B cell (primary cell): Measurements from ENCODE around the gene VPS39. TPM values are rescaled to one million over a fixed set of nuclear protein-coding genes. Genes with fewer than 3 reads are reported as not detected.

ENCODE experiments used
- ATAC-seq: fragments of 200-7000 bp; cut with Tn5 transposase; one replicate; pipeline ENCODE4 v1.10.0; 2021; ENCODE audit warnings: low read depth, mild to moderate bottlenecking, moderate number of reproducible peaks, moderate library complexity
- CTCF ChIA-PET: fragments of 350-600 bp; sonication (Branson Sonifier 250); formaldehyde crosslinking; loops from one replicate; lab custom pipeline; 2021; ENCODE audit warnings: antibody characterized with exemption, inconsistent platforms; lab: Charles Lee
- POLR2A ChIA-PET: fragments of 350-600 bp; sonication (Branson Sonifier 250); formaldehyde crosslinking; loops from one replicate; lab custom pipeline; 2021; ENCODE audit warnings: antibody characterized with exemption; lab: Charles Lee
- DNase-seq: peaks from one replicate; pipeline ENCODE4 v3.0.0; 2013
- H2AFZ ChIP-seq: 2 replicates; pipeline ENCODE4 v1.6.1; 2012; ENCODE audit warnings: mild to moderate bottlenecking, low read depth, low read length; ENCODE audit not compliant: insufficient read depth, poor library complexity, severe bottlenecking
- H3K27ac ChIP-seq, 2 donors: 1 replicate in 1 of 2; 2 replicates in 1 of 2; pipeline ENCODE4 v1.5.1; 2012 to 2013; ENCODE audit warnings: low read length in 2 of 2, mild to moderate bottlenecking in 2 of 2, moderate library complexity in 1 of 2
- H3K27me3 ChIP-seq, 4 experiments: fragments of 200-600 bp in 1 of 4; sonication (generic) in 1 of 4; replicated peaks in 1 of 4; 1 replicate in 2 of 4; 2 replicates in 2 of 4; pipeline versions ENCODE4 v1.6.1 to v1.7.0; 2013 to 2016; ENCODE audit warnings: low read length in 3 of 4, mild to moderate bottlenecking in 2 of 4, mixed read lengths in 1 of 4, moderate library complexity in 1 of 4; ENCODE audit not compliant: insufficient read depth in 4 of 4, control insufficient read depth in 3 of 4; ENCODE audit errors: control extremely low read depth in 1 of 4
- H3K36me3 ChIP-seq, 2 experiments: replicated peaks in 1 of 2; 1 replicate in 1 of 2; 2 replicates in 1 of 2; pipeline versions ENCODE4 v1.6.1 to v1.7.1; 2013; ENCODE audit warnings: low read length in 1 of 2; ENCODE audit not compliant: insufficient read depth in 2 of 2, control insufficient read depth in 1 of 2; ENCODE audit errors: control extremely low read depth in 1 of 2, extremely low read depth in 1 of 2
- H3K4me1 ChIP-seq, 2 donors: fragments of 200-600 bp in 1 of 2; sonication (generic) in 1 of 2; 1 replicate in 1 of 2; 2 replicates in 1 of 2; pipeline versions ENCODE4 v1.5.1 to v1.6.1; 2013 to 2017; ENCODE audit warnings: low read length in 2 of 2; ENCODE audit not compliant: control insufficient read depth in 2 of 2, insufficient read depth in 2 of 2
- H3K4me2 ChIP-seq: replicated peaks from 2 replicates; pipeline ENCODE3; 2012; ENCODE audit warnings: mild to moderate bottlenecking, low read depth, low read length; ENCODE audit not compliant: poor library complexity, severe bottlenecking
- H3K4me3 ChIP-seq, 5 experiments: fragments of 200-600 bp in 1 of 5; sonication (generic) in 1 of 5; 1 replicate in 3 of 5; 2 replicates in 2 of 5; pipeline versions ENCODE4 v1.5.1 to v1.7.0; 2011 to 2016; ENCODE audit warnings: low read length in 4 of 5, mild to moderate bottlenecking in 4 of 5, low read depth in 2 of 5, control low read depth in 1 of 5, moderate library complexity in 1 of 5; ENCODE audit not compliant: insufficient read depth in 1 of 5; ENCODE audit errors: control extremely low read depth in 1 of 5, extremely low read depth in 1 of 5
- H3K79me2 ChIP-seq: fragments of 200-600 bp; sonication (generic); one replicate; pipeline ENCODE4 v1.6.0; 2016; ENCODE audit warnings: low read length; ENCODE audit not compliant: control insufficient read depth, insufficient read depth
- H3K9ac ChIP-seq: fragments of 200-600 bp; sonication (generic); 2 replicates; pipeline ENCODE4 v1.6.1; 2017; ENCODE audit warnings: mild to moderate bottlenecking, low read length, moderate library complexity
- H3K9me3 ChIP-seq, 3 donors: one replicate each; pipeline versions ENCODE4 v1.6.1 to v1.7.1; 2013; ENCODE audit warnings: low read length in 2 of 3; ENCODE audit not compliant: control insufficient read depth in 2 of 3, insufficient read depth in 1 of 3; ENCODE audit errors: control extremely low read depth in 1 of 3
- H4K20me1 ChIP-seq: 2 replicates; pipeline ENCODE4 v1.6.0; 2012; ENCODE audit warnings: mild to moderate bottlenecking, low read length; ENCODE audit not compliant: insufficient read depth, control insufficient read depth, poor library complexity, severe bottlenecking
- H3K27ac Mint-ChIP-seq: one replicate; pipeline ENCODE4 v1.8.0; 2021; ENCODE audit warnings: mixed read lengths
- H3K27me3 Mint-ChIP-seq: one replicate; pipeline ENCODE4 v1.8.0; 2021; ENCODE audit warnings: mixed read lengths
- H3K4me1 Mint-ChIP-seq: one replicate; pipeline ENCODE4 v1.8.0; 2021; ENCODE audit warnings: mixed read lengths
- H3K4me3 Mint-ChIP-seq: one replicate; pipeline ENCODE4 v1.8.0; 2021; ENCODE audit warnings: mixed read lengths
- H3K9me3 Mint-ChIP-seq: one replicate; pipeline ENCODE4 v1.8.0; 2022; ENCODE audit warnings: mixed read lengths; ENCODE audit not compliant: insufficient read depth
- EZH2 ChIP-seq: IDR thresholded peaks from 2 replicates; pipeline ENCODE4 v1.6.1; 2012; ENCODE audit warnings: borderline replicate concordance, low read depth, mild to moderate bottlenecking, moderate library complexity, low read length; ENCODE audit not compliant: insufficient read depth, poor library complexity, severe bottlenecking
- WGBS: methylation state at CpG from one replicate; pipeline ENCODE4 v1.1.5; 2013; ENCODE audit warnings: missing lambda C conversion rate; ENCODE audit not compliant: insufficient coverage; 5-methylcytosine and 5-hydroxymethylcytosine counted together
- intact Hi-C: fragments of 100-400 bp; cut with micrococcal nuclease; formaldehyde crosslinking; loops from one replicate; pipeline ENCODE4 v1.10.0; 2022
- polyA plus RNA-seq: library from polyadenylated mRNA; depleted of rRNA; stranded (reverse); fragments of >200 nt; gene quantifications from 2 replicates; pipeline ENCODE4 v1.2.3, GENCODE V29; 2012
- total RNA-seq, 2 donors: library from RNA; stranded (reverse); fragments of 120-200 nt in 1 of 2; gene quantifications; 1 replicate in 1 of 2; 2 replicates in 1 of 2; pipeline versions ENCODE4 v1.2.3 to v1.2.4, GENCODE V29; 2013 to 2022
- TF ChIP-seq, protein P1 (sequence below): fragments of 200-600 bp; IDR thresholded peaks from one replicate; pipeline ENCODE4 v1.8.0; 2022; ENCODE audit warnings: antibody characterized with exemption, mild to moderate bottlenecking

The VPS39 gene
- total and polyA plus RNA-seq, 2 donors (not counting 1 experiment from before 2014, with no cell fraction given): 82.8 to 145 TPM

DNA sequence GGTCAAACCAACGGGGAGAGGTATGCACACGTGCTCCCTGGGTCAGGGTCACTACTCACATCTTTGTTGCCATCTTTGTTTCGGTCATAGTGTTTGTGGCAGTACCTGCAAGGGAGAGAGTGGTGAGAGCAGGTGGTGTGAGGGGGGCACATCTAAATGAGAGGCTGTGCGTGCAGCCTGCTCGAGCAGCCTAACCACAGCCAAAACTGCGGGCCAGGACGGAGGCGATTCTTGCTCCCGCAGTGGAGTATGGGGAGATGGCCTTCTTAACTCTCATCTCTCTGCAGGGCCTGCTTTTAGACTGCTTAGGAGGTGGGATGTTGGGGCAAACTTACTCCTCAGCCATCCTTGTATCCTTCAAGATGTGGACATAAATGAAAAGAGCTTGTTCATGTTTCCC is 44.8 kb downstream of the VPS39 start:
- DNase-seq (no peak), ATAC-seq (no peak)
- Histone ChIP-seq H3K79me2 (no peaks in the 10 kb centered on the region), H3K9ac (no peak overlapping the region), H3K27ac (no peak overlapping the region), H3K36me3 (peaks cover 3 to 92% of the 10 kb centered on the region in 2 experiments), H3K27me3 (no peaks in the 10 kb centered on the region), H3K4me1 (no peaks in the 10 kb centered on the region), H3K9me3 (no peaks in the 10 kb centered on the region), H2AFZ (no peak overlapping the region), H4K20me1 (no peaks in the 10 kb centered on the region), H3K4me3 (no peak overlapping the region), H3K4me2 (no peak overlapping the region)
- WGBS: 98% methylated on average over 5 of the region's 9 CpGs
- H3K27ac Mint-ChIP-seq: no peak overlapping the region
- POLR2A ChIA-PET: interaction anchor here (0.5 kb wide), 1 partner anchor 45 kb away, joined by 3 read pairs; the partner anchor contains the start of gene VPS39
- CTCF ChIA-PET: no interaction called here
- intact Hi-C loops: no loop called here
- no peaks in the 10 kb centered on the region for H3K4me1 Mint-ChIP-seq
- no peaks in the 10 kb centered on the region for H3K27me3 Mint-ChIP-seq
- no peaks in the 10 kb centered on the region for H3K9me3 Mint-ChIP-seq
- TF ChIP-seq EZH2: no peak
- H3K4me3 Mint-ChIP-seq: no peak overlapping the region

- ChIA-PET POLR2A (no interaction called here), CTCF (no interaction called here)
- peaks cover 2 to 61% of the 10 kb centered on the region in 2 experiments for H3K36me3 ChIP-seq
- no peak overlapping the region for H3K4me2 ChIP-seq
- TF ChIP-seq, protein P1, sequence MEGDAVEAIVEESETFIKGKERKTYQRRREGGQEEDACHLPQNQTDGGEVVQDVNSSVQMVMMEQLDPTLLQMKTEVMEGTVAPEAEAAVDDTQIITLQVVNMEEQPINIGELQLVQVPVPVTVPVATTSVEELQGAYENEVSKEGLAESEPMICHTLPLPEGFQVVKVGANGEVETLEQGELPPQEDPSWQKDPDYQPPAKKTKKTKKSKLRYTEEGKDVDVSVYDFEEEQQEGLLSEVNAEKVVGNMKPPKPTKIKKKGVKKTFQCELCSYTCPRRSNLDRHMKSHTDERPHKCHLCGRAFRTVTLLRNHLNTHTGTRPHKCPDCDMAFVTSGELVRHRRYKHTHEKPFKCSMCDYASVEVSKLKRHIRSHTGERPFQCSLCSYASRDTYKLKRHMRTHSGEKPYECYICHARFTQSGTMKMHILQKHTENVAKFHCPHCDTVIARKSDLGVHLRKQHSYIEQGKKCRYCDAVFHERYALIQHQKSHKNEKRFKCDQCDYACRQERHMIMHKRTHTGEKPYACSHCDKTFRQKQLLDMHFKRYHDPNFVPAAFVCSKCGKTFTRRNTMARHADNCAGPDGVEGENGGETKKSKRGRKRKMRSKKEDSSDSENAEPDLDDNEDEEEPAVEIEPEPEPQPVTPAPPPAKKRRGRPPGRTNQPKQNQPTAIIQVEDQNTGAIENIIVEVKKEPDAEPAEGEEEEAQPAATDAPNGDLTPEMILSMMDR: no peak
- TF ChIP-seq EZH2: no peak
- H4K20me1 ChIP-seq: no peaks in the 10 kb centered on the region
- H3K9me3 ChIP-seq: no peaks in the 10 kb centered on the region
- no peak overlapping the region for H2AFZ ChIP-seq
- Mint-ChIP-seq H3K4me3 (no peak overlapping the region), H3K9me3 (no peaks in the 10 kb centered on the region), H3K27me3 (no peaks in the 10 kb centered on the region), H3K27ac (no peak overlapping the region), H3K4me1 (no peaks in the 10 kb centered on the region)
- intact Hi-C loops: no loop called here
- ATAC-seq (no peak), DNase-seq (no peak)
- no peak overlapping the region for H3K4me3 ChIP-seq
- H3K9ac ChIP-seq: no peak overlapping the region
- WGBS: 98% methylated on average over 7 of the region's 7 CpGs
- no peaks in the 10 kb centered on the region for H3K27me3 ChIP-seq
- H3K27ac ChIP-seq: no peak overlapping the region
- no peaks in the 10 kb centered on the region for H3K79me2 ChIP-seq
- no peaks in the 10 kb centered on the region for H3K4me1 ChIP-seq
Observed at GRCh38 chr15:42160136-42160535, 48.0 kb downstream of the VPS39 start.
